ENCODE results near the gene KBTBD4. TPM values are rescaled to one million over a fixed set of nuclear protein-coding genes. Genes with fewer than 3 reads are reported as not detected.

KBTBD4 gene
- polyA plus RNA-seq, 3 donors: 2.8 to 16.9 (median 13.8) TPM

GRCh38 chr11:47545298-47545697 lies 33.5 kb downstream of the KBTBD4 start:
- Histone ChIP-seq H3K4me1 (ENCODE audit: control insufficient read depth in 1 of 2, insufficient read depth in 2 of 2, low read length in 2 of 2) (peaks cover 36 to 44% of the 10 kb centered on the region in 2 donors), H2AFZ (ENCODE audit: insufficient read depth, low read depth, low read length, poor library complexity, severe bottlenecking) (no peak overlapping the region), H3K9me3 (replicated peaks in 1 of 2; ENCODE audit: control insufficient read depth in 1 of 2, insufficient read depth in 1 of 2, low read length in 2 of 2) (no peaks in the 10 kb centered on the region), H3K27me3 (ENCODE audit: control insufficient read depth in 2 of 2, insufficient read depth in 2 of 2, low read length in 2 of 2) (no peaks in the 10 kb centered on the region), H4K20me1 (ENCODE audit: insufficient read depth, low read length) (peaks cover 74% of the 10 kb centered on the region), H3K9ac (ENCODE audit: insufficient read depth, low read length, poor library complexity, severe bottlenecking) (no peak overlapping the region), H3K27ac (ENCODE audit: low read depth in 1 of 2, low read length in 2 of 2) (peak overlapping the region in 1 of 2 donors; percentile 2), H3K4me3 (replicated peaks in 1 of 3; ENCODE audit: low read depth in 2 of 3, low read length in 3 of 3) (no peak overlapping the region), H3K79me2 (ENCODE audit: insufficient read depth, low read length) (peaks cover 100% of the 10 kb centered on the region), H3K4me2 (replicated peaks; ENCODE audit: extremely low read depth, low read length, poor library complexity, severe bottlenecking) (no peak overlapping the region), H3K36me3 (replicated peaks in 1 of 2; ENCODE audit: control insufficient read depth in 1 of 2, insufficient read depth in 2 of 2, low read length in 2 of 2) (peaks cover 2 to 10% of the 10 kb centered on the region in 2 donors)
- TF ChIP-seq CTCF (IDR thresholded peaks at IDR 0.05): no peak
- DNase-seq: no peak
- peaks cover 0 to 2% (median 0%) of the 10 kb centered on the region in 3 donors for H3K27me3 Mint-ChIP-seq (ENCODE audit: low read depth in 3 of 3)
- peaks cover 49% of the 10 kb centered on the region for H3K4me1 Mint-ChIP-seq
- peaks cover 11 to 27% of the 10 kb centered on the region in 2 donors for H3K36me3 Mint-ChIP-seq
- no CpG with 5 or more reads among the region's 6 CpGs for WGBS (ENCODE audit: insufficient coverage)
- intact Hi-C loops (cut with micrococcal nuclease): no loop called here
- no peaks in the 10 kb centered on the region for H3K9me3 Mint-ChIP-seq
- H3K4me3 Mint-ChIP-seq: no peak overlapping the region
- no peak overlapping the region for H3K27ac Mint-ChIP-seq

DNA sequence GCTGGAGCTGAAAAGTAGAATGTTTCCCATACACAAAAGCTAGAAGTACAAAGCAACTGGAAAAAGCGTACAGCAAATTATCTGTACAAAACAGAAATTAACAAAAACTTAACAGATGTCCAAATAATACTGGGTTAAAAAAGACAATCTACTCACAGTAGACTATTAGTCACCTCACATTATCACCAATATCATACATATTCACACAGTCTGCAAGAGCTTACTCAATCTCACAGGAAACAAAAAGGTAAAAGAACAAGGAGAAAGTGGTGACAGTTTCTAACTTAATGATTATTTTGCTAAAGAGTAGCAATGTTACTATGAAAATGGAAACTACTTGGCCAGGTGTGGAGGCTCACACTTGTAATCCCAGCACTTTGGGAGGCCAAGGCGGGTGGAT lies 37.7 kb downstream of the KBTBD4 start:
- Mint-ChIP-seq H3K27me3 (ENCODE audit: low read depth in 3 of 3) (peaks cover 0 to 2% (median 0%) of the 10 kb centered on the region in 3 donors), H3K36me3 (peaks cover 3 to 26% of the 10 kb centered on the region in 2 donors), H3K9me3 (no peaks in the 10 kb centered on the region), H3K4me3 (no peak overlapping the region), H3K27ac (peak overlapping the region; percentile 54 to 89 (median 79)), H3K4me1 (peaks cover 41% of the 10 kb centered on the region)
- no peak for DNase-seq
- Histone ChIP-seq H3K4me1 (ENCODE audit: control insufficient read depth in 1 of 2, insufficient read depth in 2 of 2, low read length in 2 of 2) (peaks cover 3 to 19% of the 10 kb centered on the region in 2 donors), H3K27me3 (ENCODE audit: control insufficient read depth in 2 of 2, insufficient read depth in 2 of 2, low read length in 2 of 2) (no peaks in the 10 kb centered on the region), H3K36me3 (replicated peaks in 1 of 2; ENCODE audit: control insufficient read depth in 1 of 2, insufficient read depth in 2 of 2, low read length in 2 of 2) (peaks cover 0 to 16% of the 10 kb centered on the region in 2 donors), H3K9me3 (replicated peaks in 1 of 2; ENCODE audit: control insufficient read depth in 1 of 2, insufficient read depth in 1 of 2, low read length in 2 of 2) (no peaks in the 10 kb centered on the region), H3K9ac (ENCODE audit: insufficient read depth, low read length, poor library complexity, severe bottlenecking) (no peak overlapping the region), H3K27ac (ENCODE audit: low read depth in 1 of 2, low read length in 2 of 2) (peak overlapping the region in 1 of 2 donors; percentile 67), H3K4me3 (replicated peaks in 1 of 3; ENCODE audit: low read depth in 2 of 3, low read length in 3 of 3) (no peak overlapping the region), H3K4me2 (replicated peaks; ENCODE audit: extremely low read depth, low read length, poor library complexity, severe bottlenecking) (no peak overlapping the region), H3K79me2 (ENCODE audit: insufficient read depth, low read length) (peaks cover 100% of the 10 kb centered on the region), H4K20me1 (ENCODE audit: insufficient read depth, low read length) (peaks cover 96% of the 10 kb centered on the region), H2AFZ (ENCODE audit: insufficient read depth, low read depth, low read length, poor library complexity, severe bottlenecking) (no peak overlapping the region)
- TF ChIP-seq CTCF (IDR thresholded peaks at IDR 0.05): no peak
- no CpG with 5 or more reads among the region's 2 CpGs for WGBS (ENCODE audit: insufficient coverage)
- intact Hi-C loops (cut with micrococcal nuclease): no loop called here
